ENCODE results near the gene RRH. TPM values are rescaled to one million over a fixed set of nuclear protein-coding genes. Genes with fewer than 3 reads are reported as not detected.

The RRH gene
- total and polyA plus RNA-seq, 7 donors = 0.03 to 0.36 (median 0.12) TPM; not detected in 3

GRCh38 chr4:109798866-109799265, 28.9 kb upstream of the RRH start:
- Histone ChIP-seq H3K27ac (no peak overlapping the region), H3K9me3 (peaks cover 6% of the 10 kb centered on the region), H3K36me3 (ENCODE audit: insufficient read depth in 1 of 2, low read depth in 1 of 2) (no peaks in the 10 kb centered on the region), H3K4me1 (no peaks in the 10 kb centered on the region), H3K27me3 (ENCODE audit: insufficient read depth in 3 of 3, low read length in 2 of 3) (no peaks in the 10 kb centered on the region), H3K4me3 (no peak overlapping the region)
- intact Hi-C loops (cut with DNase I) = no loop called here
- no peak for TF ChIP-seq CTCF (IDR thresholded peaks at IDR 0.05)
- DNase-seq (no peak), ATAC-seq (no peak)

- H3K9me3 ChIP-seq = no peaks in the 10 kb centered on the region
- no peak for TF ChIP-seq CTCF (IDR thresholded peaks at IDR 0.05)
- H3K36me3 ChIP-seq (ENCODE audit: insufficient read depth in 1 of 2, low read depth in 1 of 2) = no peaks in the 10 kb centered on the region
- ATAC-seq (no peak), DNase-seq (no peak)
- intact Hi-C loops (cut with DNase I) = loop anchor here (5.0 to 10.0 kb wide), 2 partner anchors 99 to 1794 kb away; partner anchors contain the start of gene CASP6 (in 1 of the 2)
- H3K27ac ChIP-seq = no peak overlapping the region
- H3K4me1 ChIP-seq = no peaks in the 10 kb centered on the region
- no peaks in the 10 kb centered on the region for H3K27me3 ChIP-seq (ENCODE audit: insufficient read depth in 3 of 3, low read length in 2 of 3)
- H3K4me3 ChIP-seq = peak overlapping the region; percentile 56
- WGBS, 3 donors = 58 to 61% (median 58%) methylated on average over 4 of the region's 4 CpGs
These were observed 26.5 kb upstream of the RRH start for GRCh38 chr4:109801099-109801789.

- H3K4me3 ChIP-seq = peak within 1 kb of the TSS; percentile 56
- ATAC-seq (no peak), DNase-seq (no peak)
- intact Hi-C loops (cut with DNase I) = loop anchor here (5.0 to 10.0 kb wide), 2 partner anchors 100 to 1793 kb away; partner anchors contain the start of gene CASP6 (in 1 of the 2)
- WGBS, 3 donors = 46 to 55% (median 50%) methylated on average over 2 of the region's 2 CpGs
- no peaks in the 10 kb centered on the region for H3K9me3 ChIP-seq
- H3K27me3 ChIP-seq (ENCODE audit: insufficient read depth in 3 of 3, low read length in 2 of 3) = no peaks in the 10 kb centered on the region
- no peaks in the 10 kb centered on the region for H3K4me1 ChIP-seq
- no peak within 1 kb of the TSS for H3K27ac ChIP-seq
- no peak for TF ChIP-seq CTCF (IDR thresholded peaks at IDR 0.05)
- no peaks in the 10 kb centered on the region for H3K36me3 ChIP-seq (ENCODE audit: insufficient read depth in 1 of 2, low read depth in 1 of 2)
These were observed 25.9 kb upstream of the RRH start, which contains the start of gene CFI for GRCh38 chr4:109801895-109802319. TSS of gene CFI (minus strand) at chr4:109801999. CDS start at chr4:109801971, 28 bp downstream.

GRCh38 chr4:109803924-109804571, 23.7 kb upstream of the RRH start:
- Histone ChIP-seq H3K27ac (no peak overlapping the region), H3K9me3 (no peaks in the 10 kb centered on the region), H3K27me3 (ENCODE audit: insufficient read depth in 3 of 3, low read length in 2 of 3) (no peaks in the 10 kb centered on the region), H3K4me3 (no peak overlapping the region), H3K4me1 (no peaks in the 10 kb centered on the region), H3K36me3 (ENCODE audit: insufficient read depth in 1 of 2, low read depth in 1 of 2) (no peaks in the 10 kb centered on the region)
- peak in 3 of 4 donors; percentile 46 to 63 (median 53) for ATAC-seq
- no peak for DNase-seq
- intact Hi-C loops (cut with DNase I) = loop anchor here (5.0 to 10.0 kb wide), 2 partner anchors 102 to 1791 kb away; partner anchors contain the start of gene CASP6 (in 1 of the 2)
- peak; percentile 39 for TF ChIP-seq CTCF (IDR thresholded peaks at IDR 0.05)
- WGBS, 3 donors = 19 to 28% (median 21%) methylated on average over 4 of the region's 4 CpGs
